HCT116 (cell line): ENCODE data around the gene FAM216B. TPM values are rescaled to one million over a fixed set of nuclear protein-coding genes. Genes with fewer than 3 reads are reported as not detected.

Source experiments
- ATAC-seq: fragments of 200-7000 bp; cut with Tn5 transposase; 2 replicates; pipeline ENCODE4 v1.9.1; 2020; ENCODE audit warnings: mild to moderate bottlenecking, moderate library complexity
- BruUV-seq: library from RNA; stranded (reverse); fragments of 400-500 nt; replicated peaks from 2 replicates; lab custom pipeline; 2021; lab: Mats Ljungman, UMichigan
- CTCF ChIA-PET: fragments of 300-600 bp; sonication (Branson Sonifier 250); formaldehyde crosslinking; loops from one replicate; lab custom pipeline; 2021; ENCODE audit warnings: antibody characterized with exemption; lab: Charles Lee
- POLR2A ChIA-PET: fragments of 300-600, 350-600 bp; sonication (Branson Sonifier 250); formaldehyde crosslinking; loops from one replicate; lab custom pipeline; 2021; ENCODE audit warnings: antibody characterized with exemption; lab: Charles Lee
- RAD21 ChIA-PET, 2 experiments: fragments of 300-600 bp; sonication (Branson Sonifier 250); formaldehyde crosslinking; loops; one replicate each; lab custom pipeline; 2023; ENCODE audit warnings: low total read pairs in 2 of 2; ENCODE audit not compliant: uncharacterized antibody in 2 of 2, unreplicated experiment in 2 of 2, low non-redundant PET in 1 of 2; lab: Charles Lee
- DNase-seq: peaks from one replicate; pipeline ENCODE4 v3.0.0-alpha.2; 2010; ENCODE audit warnings: low read depth, low spot score
- H2AFZ ChIP-seq: fragments of 200-600 bp; shearing (Covaris generic), sonication (generic); 2 replicates; pipeline ENCODE4 v1.6.1; 2017; ENCODE audit warnings: low read depth, mixed run types, mixed read lengths, antibody characterized with exemption, low read length; ENCODE audit not compliant: poor library complexity, severe bottlenecking
- H3K27ac ChIP-seq: 2 replicates; pipeline ENCODE4 v1.5.1; 2012; ENCODE audit warnings: low read depth, low read length
- H3K27me3 ChIP-seq: fragments of 200-600 bp; sonication (generic); 2 replicates; pipeline ENCODE4 v1.6.1; 2016; ENCODE audit warnings: mixed run types, low read length, mixed read lengths; ENCODE audit not compliant: insufficient read depth
- H3K36me3 ChIP-seq, 2 experiments: fragments of 200-500 bp in 1 of 2; fragments of 200-600 bp in 1 of 2; sonication (Bioruptor generic) in 1 of 2; sonication (generic) in 1 of 2; 2 replicates each; pipeline versions ENCODE4 v1.5.1 to v1.6.1; 2014 to 2016; ENCODE audit warnings: low read length in 2 of 2, inconsistent platforms in 1 of 2, mixed read lengths in 1 of 2, mixed run types in 1 of 2; ENCODE audit not compliant: insufficient read depth in 2 of 2, control insufficient read depth in 1 of 2
- H3K4me1 ChIP-seq, 2 experiments: fragments of 200-600 bp in 1 of 2; sonication (generic) in 1 of 2; 2 replicates each; pipeline versions ENCODE4 v1.5.1 to v1.6.1; 2012 to 2017; ENCODE audit warnings: low read length in 2 of 2, inconsistent platforms in 1 of 2, mild to moderate bottlenecking in 1 of 2, mixed read lengths in 1 of 2, mixed run types in 1 of 2, moderate library complexity in 1 of 2; ENCODE audit not compliant: insufficient read depth in 2 of 2, control insufficient read depth in 1 of 2
- H3K4me2 ChIP-seq: fragments of 200-600 bp; sonication (generic); 2 replicates; pipeline ENCODE4 v1.6.1; 2017; ENCODE audit warnings: mixed run types, low read length, mixed read lengths
- H3K4me3 ChIP-seq, 2 experiments: fragments of 200-600 bp in 1 of 2; sonication (generic) in 1 of 2; replicated peaks in 1 of 2; 2 replicates each; pipeline ENCODE4 v1.5.1; 2011 to 2016; ENCODE audit warnings: low read length in 2 of 2, control low read depth in 1 of 2, low read depth in 1 of 2, mild to moderate bottlenecking in 1 of 2, mixed read lengths in 1 of 2, mixed run types in 1 of 2
- H3K79me2 ChIP-seq: fragments of 200-600 bp; sonication (generic); 2 replicates; pipeline ENCODE4 v1.6.1; 2017; ENCODE audit warnings: mild to moderate bottlenecking, mixed run types, low read length, moderate library complexity, mixed read lengths; ENCODE audit not compliant: insufficient read depth
- H3K9ac ChIP-seq: fragments of 200-600 bp; sonication (generic); 2 replicates; pipeline ENCODE4 v1.6.1; 2016; ENCODE audit warnings: low read length, mixed read lengths
- H3K9me2 ChIP-seq: fragments of 200-600 bp; sonication (generic), shearing (Covaris generic); 2 replicates; pipeline ENCODE4 v1.6.1; 2017; ENCODE audit warnings: mixed run types, mild to moderate bottlenecking, moderate library complexity; ENCODE audit not compliant: insufficient read depth
- H3K9me3 ChIP-seq, 2 experiments: fragments of 200-500 bp in 1 of 2; fragments of 200-600 bp in 1 of 2; sonication (Bioruptor generic) in 1 of 2; sonication (generic) in 1 of 2; 2 replicates each; pipeline ENCODE4 v1.6.1; 2014 to 2017; ENCODE audit warnings: low read length in 2 of 2, mixed read lengths in 2 of 2, inconsistent platforms in 1 of 2, low read depth in 1 of 2, mild to moderate bottlenecking in 1 of 2, mixed run types in 1 of 2, moderate library complexity in 1 of 2; ENCODE audit not compliant: control insufficient read depth in 1 of 2, insufficient read depth in 1 of 2
- H4K20me1 ChIP-seq: fragments of 200-600 bp; sonication (generic), shearing (Covaris generic); 2 replicates; pipeline ENCODE4 v1.6.1; 2017; ENCODE audit warnings: mixed run types, mild to moderate bottlenecking, moderate library complexity; ENCODE audit not compliant: insufficient read depth
- CBX3 ChIP-seq: IDR thresholded peaks from 2 replicates; pipeline ENCODE4 v1.6.1; 2012; ENCODE audit warnings: low read depth
- CEBPB ChIP-seq: IDR thresholded peaks from 2 replicates; pipeline ENCODE4 v1.6.1; 2012; ENCODE audit warnings: low read depth
- ELF1 ChIP-seq: IDR thresholded peaks from 2 replicates; pipeline ENCODE4 v1.6.1; 2012; ENCODE audit warnings: low read depth, borderline replicate concordance
- TCF7L2 ChIP-seq: IDR thresholded peaks from 2 replicates; pipeline ENCODE4 v1.7.0; 2011; ENCODE audit warnings: borderline replicate concordance, inconsistent platforms; ENCODE audit not compliant: insufficient read depth, insufficient read length; ENCODE audit errors: extremely low read depth
- intact Hi-C: fragments of 100-400 bp; cut with micrococcal nuclease; formaldehyde crosslinking; loops from 2 replicates; pipeline ENCODE4 v1.10.0; 2022
- total RNA-seq: library from RNA; stranded (reverse); gene quantifications from one replicate; pipeline ENCODE4 v1.2.1, GENCODE V29; 2021; ENCODE audit not compliant: unreplicated experiment
- TF ChIP-seq, protein P1 (sequence below): IDR thresholded peaks from 2 replicates; pipeline ENCODE4 v1.6.1; 2012; ENCODE audit warnings: low read depth
- TF ChIP-seq, protein P2 (sequence below): IDR thresholded peaks from 2 replicates; pipeline ENCODE4 v1.6.1; 2011; ENCODE audit warnings: mild to moderate bottlenecking, low read length, moderate library complexity; ENCODE audit not compliant: insufficient replicate concordance; ENCODE audit errors: extremely low read depth

Gene FAM216B
- total RNA-seq, 1 experiment from 2014 or later = not detected

DNA sequence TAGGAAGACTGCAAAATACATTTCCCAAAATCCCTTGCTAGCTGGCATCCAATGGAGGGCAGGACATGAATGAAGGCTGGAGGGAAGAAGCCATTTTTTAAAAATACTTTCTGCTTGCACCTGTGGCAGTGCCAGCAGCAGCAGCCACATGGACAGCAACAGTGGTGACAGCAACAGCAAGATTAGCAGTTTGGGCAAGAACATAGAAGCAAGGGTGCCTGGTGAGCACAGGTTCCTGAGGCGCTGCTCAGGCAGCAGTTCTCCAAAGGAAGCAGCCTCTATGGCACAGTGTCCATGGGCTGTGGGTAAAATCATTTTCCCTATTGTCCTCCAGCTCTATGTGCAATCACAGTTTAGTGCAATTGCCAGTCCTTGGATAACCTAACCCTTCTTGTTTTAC lies 1.3 kb upstream of the FAM216B start:
- no TSS peak for BruUV-seq
- intact Hi-C loops = no loop called here
- Histone ChIP-seq H3K27me3 (peaks cover 10% of the 10 kb centered on the region; the same call in 1 of the 2 replicates), H3K36me3 (no peaks in the 10 kb centered on the region), H3K9ac (no peak overlapping the region), H2AFZ (no peak overlapping the region), H3K4me1 (no peaks in the 10 kb centered on the region), H4K20me1 (no peaks in the 10 kb centered on the region), H3K4me3 (no peak overlapping the region), H3K79me2 (no peaks in the 10 kb centered on the region), H3K9me3 (no peaks in the 10 kb centered on the region), H3K4me2 (no peak overlapping the region), H3K27ac (no peak overlapping the region), H3K9me2 (no peaks in the 10 kb centered on the region)
- no peak for DNase-seq
- no peak for ATAC-seq
- ChIA-PET CTCF (no interaction called here), POLR2A (no interaction called here), RAD21 (no interaction called here)
- TF ChIP-seq CBX3 (no peak), CEBPB (no peak), TCF7L2 (no peak), ELF1 (no peak)
- TF ChIP-seq, protein P1, sequence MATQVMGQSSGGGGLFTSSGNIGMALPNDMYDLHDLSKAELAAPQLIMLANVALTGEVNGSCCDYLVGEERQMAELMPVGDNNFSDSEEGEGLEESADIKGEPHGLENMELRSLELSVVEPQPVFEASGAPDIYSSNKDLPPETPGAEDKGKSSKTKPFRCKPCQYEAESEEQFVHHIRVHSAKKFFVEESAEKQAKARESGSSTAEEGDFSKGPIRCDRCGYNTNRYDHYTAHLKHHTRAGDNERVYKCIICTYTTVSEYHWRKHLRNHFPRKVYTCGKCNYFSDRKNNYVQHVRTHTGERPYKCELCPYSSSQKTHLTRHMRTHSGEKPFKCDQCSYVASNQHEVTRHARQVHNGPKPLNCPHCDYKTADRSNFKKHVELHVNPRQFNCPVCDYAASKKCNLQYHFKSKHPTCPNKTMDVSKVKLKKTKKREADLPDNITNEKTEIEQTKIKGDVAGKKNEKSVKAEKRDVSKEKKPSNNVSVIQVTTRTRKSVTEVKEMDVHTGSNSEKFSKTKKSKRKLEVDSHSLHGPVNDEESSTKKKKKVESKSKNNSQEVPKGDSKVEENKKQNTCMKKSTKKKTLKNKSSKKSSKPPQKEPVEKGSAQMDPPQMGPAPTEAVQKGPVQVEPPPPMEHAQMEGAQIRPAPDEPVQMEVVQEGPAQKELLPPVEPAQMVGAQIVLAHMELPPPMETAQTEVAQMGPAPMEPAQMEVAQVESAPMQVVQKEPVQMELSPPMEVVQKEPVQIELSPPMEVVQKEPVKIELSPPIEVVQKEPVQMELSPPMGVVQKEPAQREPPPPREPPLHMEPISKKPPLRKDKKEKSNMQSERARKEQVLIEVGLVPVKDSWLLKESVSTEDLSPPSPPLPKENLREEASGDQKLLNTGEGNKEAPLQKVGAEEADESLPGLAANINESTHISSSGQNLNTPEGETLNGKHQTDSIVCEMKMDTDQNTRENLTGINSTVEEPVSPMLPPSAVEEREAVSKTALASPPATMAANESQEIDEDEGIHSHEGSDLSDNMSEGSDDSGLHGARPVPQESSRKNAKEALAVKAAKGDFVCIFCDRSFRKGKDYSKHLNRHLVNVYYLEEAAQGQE = no peak
- TF ChIP-seq, protein P2, sequence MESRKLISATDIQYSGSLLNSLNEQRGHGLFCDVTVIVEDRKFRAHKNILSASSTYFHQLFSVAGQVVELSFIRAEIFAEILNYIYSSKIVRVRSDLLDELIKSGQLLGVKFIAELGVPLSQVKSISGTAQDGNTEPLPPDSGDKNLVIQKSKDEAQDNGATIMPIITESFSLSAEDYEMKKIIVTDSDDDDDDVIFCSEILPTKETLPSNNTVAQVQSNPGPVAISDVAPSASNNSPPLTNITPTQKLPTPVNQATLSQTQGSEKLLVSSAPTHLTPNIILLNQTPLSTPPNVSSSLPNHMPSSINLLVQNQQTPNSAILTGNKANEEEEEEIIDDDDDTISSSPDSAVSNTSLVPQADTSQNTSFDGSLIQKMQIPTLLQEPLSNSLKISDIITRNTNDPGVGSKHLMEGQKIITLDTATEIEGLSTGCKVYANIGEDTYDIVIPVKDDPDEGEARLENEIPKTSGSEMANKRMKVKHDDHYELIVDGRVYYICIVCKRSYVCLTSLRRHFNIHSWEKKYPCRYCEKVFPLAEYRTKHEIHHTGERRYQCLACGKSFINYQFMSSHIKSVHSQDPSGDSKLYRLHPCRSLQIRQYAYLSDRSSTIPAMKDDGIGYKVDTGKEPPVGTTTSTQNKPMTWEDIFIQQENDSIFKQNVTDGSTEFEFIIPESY = no peak
